GM12864 (cell line): Measurements from ENCODE around the gene TMEM145.

Experiments used
- DNase-seq: peaks from one replicate; pipeline ENCODE4 v3.0.0-alpha.2; 2011; ENCODE audit warnings: low read depth
- H3K4me3 ChIP-seq: 2 replicates; pipeline ENCODE4 v1.5.1; 2011; ENCODE audit warnings: mild to moderate bottlenecking, low read depth, low read length, control low read depth
- CTCF ChIP-seq: IDR thresholded peaks from 2 replicates; pipeline ENCODE4 v1.5.1; 2011; ENCODE audit warnings: low read depth, mild to moderate bottlenecking, moderate library complexity, low read length, control low read depth, inconsistent platforms; ENCODE audit errors: missing control alignments

The TMEM145 gene

GRCh38 chr19:42323852-42324654, 10.9 kb downstream of the TMEM145 start:
- H3K4me3 ChIP-seq: peak overlapping the region; percentile 61
- TF ChIP-seq CTCF: no peak
- DNase-seq: no peak

- H3K4me3 ChIP-seq: peak overlapping the region; percentile 61
- no peak for DNase-seq
- no peak for TF ChIP-seq CTCF
These were observed 11.7 kb downstream of the TMEM145 start for GRCh38 chr19:42324655-42325307.

GRCh38 chr19:42325308-42325895, 12.3 kb downstream of the TMEM145 start, which contains the start of gene MEGF8:
Gene MEGF8, plus strand, starts transcription at chr19:42325635. Its CDS starts 609 bp downstream, at chr19:42326244.
- peak within 1 kb of the TSS; percentile 61 for H3K4me3 ChIP-seq
- peak; percentile 92 for TF ChIP-seq CTCF
- DNase-seq: peak; percentile 97

- peak overlapping the region; percentile 61 for H3K4me3 ChIP-seq
- DNase-seq: no peak
- peak; percentile 44 for TF ChIP-seq CTCF
These were observed 13.0 kb downstream of the TMEM145 start for GRCh38 chr19:42325896-42326771.

GRCh38 chr19:42326969-42327368, 13.9 kb downstream of the TMEM145 start:
- no peak for TF ChIP-seq CTCF
- no peak overlapping the region; the same call in 1 of the 2 replicates for H3K4me3 ChIP-seq
- DNase-seq: no peak

GRCh38 chr19:42327381-42327780, 14.3 kb downstream of the TMEM145 start:
- no peak overlapping the region for H3K4me3 ChIP-seq
- TF ChIP-seq CTCF: no peak
- DNase-seq: no peak
